Lung microvascular endothelial cell (primary cell): ENCODE measurements around the gene CACNA2D3. TPM values are rescaled to one million over a fixed set of nuclear protein-coding genes. Genes with fewer than 3 reads are reported as not detected.

Source experiments
- DNase-seq, 2 donors: peaks; one replicate each; pipeline versions ENCODE4 v3.0.0 to v3.0.0-alpha.2; 2010; ENCODE audit warnings: low read depth in 2 of 2
- total RNA-seq: library from RNA; depleted of rRNA; stranded (reverse); fragments of >200 nt; gene quantifications from 2 replicates; pipeline ENCODE4 v1.2.1, GENCODE V29; 2014

Gene CACNA2D3
- total RNA-seq, 1 donor from 2014 or later = not detected

GRCh38 chr3:54905920-54906319 is 783.6 kb downstream of the CACNA2D3 start:
- DNase-seq = no peak

GRCh38 chr3:54906763-54907162 is 784.4 kb downstream of the CACNA2D3 start:
- no peak for DNase-seq

- no peak for DNase-seq
Observed at GRCh38 chr3:54909191-54909590, 786.8 kb downstream of the CACNA2D3 start.

- DNase-seq = no peak
Observed at GRCh38 chr3:54914180-54914579, 791.8 kb downstream of the CACNA2D3 start.

- DNase-seq = no peak
Observed at GRCh38 chr3:54915181-54915580, 792.8 kb downstream of the CACNA2D3 start.

- DNase-seq = no peak
Observed at GRCh38 chr3:54915976-54916375, 793.6 kb downstream of the CACNA2D3 start.

- DNase-seq = no peak
Observed at GRCh38 chr3:54916732-54917131, 794.4 kb downstream of the CACNA2D3 start.

GRCh38 chr3:54917174-54917573 is 794.8 kb downstream of the CACNA2D3 start:
- no peak for DNase-seq

GRCh38 chr3:54917862-54918261 is 795.5 kb downstream of the CACNA2D3 start:
- no peak for DNase-seq

GRCh38 chr3:54918516-54918915 is 796.2 kb downstream of the CACNA2D3 start:
- no peak for DNase-seq

- no peak for DNase-seq
Observed at GRCh38 chr3:54928046-54928770, 805.9 kb downstream of the CACNA2D3 start, which contains the start of gene LRTM1. Gene LRTM1 (minus strand): TSS chr3:54928059. CDS start chr3:54927911, 148 bp downstream.

GRCh38 chr3:54931182-54931581 is 808.8 kb downstream of the CACNA2D3 start:
- DNase-seq = no peak

GRCh38 chr3:54932606-54933005 is 810.3 kb downstream of the CACNA2D3 start:
- DNase-seq = no peak

GRCh38 chr3:54935869-54936268 is 813.5 kb downstream of the CACNA2D3 start:
- DNase-seq = no peak

GRCh38 chr3:54936561-54936960 is 814.2 kb downstream of the CACNA2D3 start:
- DNase-seq = no peak

- DNase-seq = no peak
Observed at GRCh38 chr3:54939557-54940300, 817.4 kb downstream of the CACNA2D3 start.

GRCh38 chr3:54940971-54941370 is 818.6 kb downstream of the CACNA2D3 start:
- DNase-seq = no peak

- DNase-seq = no peak
Observed at GRCh38 chr3:54941690-54942362, 819.5 kb downstream of the CACNA2D3 start.

- DNase-seq = no peak
Observed at GRCh38 chr3:54949491-54950044, 827.2 kb downstream of the CACNA2D3 start.

GRCh38 chr3:54950391-54951003 is 828.1 kb downstream of the CACNA2D3 start:
- DNase-seq = no peak

- DNase-seq = no peak
Observed at GRCh38 chr3:54951405-54951804, 829.1 kb downstream of the CACNA2D3 start.

GRCh38 chr3:54954022-54954421 is 831.7 kb downstream of the CACNA2D3 start:
- no peak for DNase-seq
